NT2/D1 (cell line): ENCODE measurements around the gene PRKN.

Experiments used
- YY1 ChIP-seq: IDR thresholded peaks from 2 replicates; pipeline ENCODE4 v1.6.1; 2011; ENCODE audit not compliant: insufficient read length, insufficient read depth
- ZNF274 ChIP-seq: IDR thresholded peaks from 2 replicates; pipeline ENCODE4 v1.6.1; 2011; ENCODE audit warnings: mild to moderate bottlenecking, low read depth, low read length

DNA sequence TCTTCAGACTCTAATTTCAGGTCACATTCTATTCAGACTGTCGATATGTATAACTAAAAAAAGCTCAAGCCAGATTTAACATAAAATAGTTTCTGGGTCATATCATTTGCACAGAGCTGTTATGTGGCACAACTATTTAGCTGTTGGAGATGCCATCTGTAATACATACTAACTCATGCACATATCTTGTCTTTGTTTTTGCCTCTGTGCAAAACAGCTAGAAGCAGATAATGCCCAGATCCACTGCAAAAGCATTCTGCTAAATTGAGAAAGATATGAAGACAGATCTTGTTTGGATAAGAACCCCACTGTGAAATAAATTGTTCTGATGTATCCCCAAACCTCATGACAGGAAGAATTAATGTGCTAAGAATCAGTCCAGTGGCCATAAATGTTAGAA, 930.9 kb downstream of the PRKN start:
- no peak for TF ChIP-seq ZNF274
- TF ChIP-seq YY1: no peak
